Spleen (tissue), 11 donors: ENCODE data around the gene TMEM252. TPM values are rescaled to one million over a fixed set of nuclear protein-coding genes. Genes with fewer than 3 reads are reported as not detected.
A peak's percentile ranks its signal among the peaks of the same experiment; 100 is the strongest.

ENCODE experiments used
- DNase-seq: peaks from one replicate; pipeline ENCODE4 v3.0.0-alpha.2; 2020
- H3K27ac ChIP-seq, 8 donors: fragments of 200-600 bp; sonication (generic) in 7 of 8; 1 replicate in 4 of 8; 2 replicates in 4 of 8; pipeline versions ENCODE4 v1.5.0 to v1.8.0; 2016 to 2021; ENCODE audit warnings: inconsistent platforms in 4 of 8, mild to moderate bottlenecking in 4 of 8, moderate library complexity in 1 of 8
- H3K27me3 ChIP-seq, 7 donors: fragments of 200-600 bp; sonication (generic) in 6 of 7; replicated peaks in 1 of 7; 1 replicate in 4 of 7; 2 replicates in 3 of 7; pipeline versions ENCODE4 v1.5.0 to v1.8.0; 2016 to 2021; ENCODE audit warnings: inconsistent platforms in 3 of 7, mild to moderate bottlenecking in 1 of 7
- H3K36me3 ChIP-seq, 6 donors: fragments of 200-600 bp; sonication (generic) in 5 of 6; 1 replicate in 4 of 6; 2 replicates in 2 of 6; pipeline versions ENCODE4 v1.5.0 to v1.8.0; 2016 to 2021; ENCODE audit warnings: inconsistent platforms in 2 of 6
- H3K4me1 ChIP-seq, 6 donors: fragments of 200-600 bp; sonication (generic) in 5 of 6; 1 replicate in 3 of 6; 2 replicates in 3 of 6; pipeline versions ENCODE4 v1.5.0 to v1.8.0; 2016 to 2021; ENCODE audit warnings: inconsistent platforms in 3 of 6
- H3K4me3 ChIP-seq, 8 donors: fragments of 200-600 bp; sonication (generic) in 7 of 8; 1 replicate in 4 of 8; 2 replicates in 4 of 8; pipeline versions ENCODE4 v1.5.0 to v1.8.0; 2016 to 2021; ENCODE audit warnings: inconsistent platforms in 4 of 8, mild to moderate bottlenecking in 4 of 8, moderate library complexity in 2 of 8
- H3K9me3 ChIP-seq, 8 donors: fragments of 200-600 bp; sonication (generic) in 7 of 8; 1 replicate in 4 of 8; 2 replicates in 4 of 8; pipeline versions ENCODE4 v1.5.0 to v1.8.0; 2016 to 2021; ENCODE audit warnings: inconsistent platforms in 4 of 8
- CTCF ChIP-seq, 11 experiments: fragments of 200-600 bp in 7 of 11; fragments of 450-650 bp in 4 of 11; sonication (generic) in 4 of 11; IDR thresholded peaks in 8 of 11; conservative IDR thresholded peaks in 3 of 11; 1 replicate in 7 of 11; 2 replicates in 4 of 11; pipeline versions ENCODE4 v1.4.0 to v1.8.0; 2016 to 2021; ENCODE audit warnings: antibody characterized with exemption in 11 of 11, inconsistent platforms in 4 of 11, mild to moderate bottlenecking in 1 of 11
- POLR2A ChIP-seq, 3 donors: fragments of 450-650 bp; IDR thresholded peaks; one replicate each; pipeline ENCODE4 v1.5.1; 2017; ENCODE audit warnings: antibody characterized with exemption in 3 of 3, mild to moderate bottlenecking in 1 of 3
- POLR2AphosphoS5 ChIP-seq, 3 donors: sonication (generic); formaldehyde crosslinking; IDR thresholded peaks; one replicate each; pipeline ENCODE4 v1.5.1; 2017; ENCODE audit warnings: antibody characterized with exemption in 3 of 3
- WGBS, 5 donors: extraction: QIAGEN DNeasy Blood & Tissue Kit in 3 of 5; methylation state at CpG; one replicate each; pipeline versions ENCODE4 v1.1.5 to v1.1.7; 2013 to 2018; 5-methylcytosine and 5-hydroxymethylcytosine counted together
- intact Hi-C: fragments of 100-400 bp; cut with DNase I; formaldehyde crosslinking; loops from one replicate; pipeline ENCODE4 v1.15.0; 2023; ENCODE audit warnings: low total_unique reads
- polyA plus RNA-seq, 3 donors: library from polyadenylated mRNA; stranded (reverse); fragments of 200-250 nt; gene quantifications; one replicate each; pipeline ENCODE4 v1.2.1, GENCODE V29; 2013
- total RNA-seq, 7 donors: library from RNA; depleted of rRNA in 3 of 7; stranded (reverse); fragments of >200 nt in 3 of 7; fragmentation: NEBNext Ultra II Directional in 4 of 7; extraction: Animal tissue kit (Norgen Biotek cat#: 25700) in 4 of 7; gene quantifications; one replicate each; pipeline versions ENCODE4 v1.1.0 to v1.2.1, GENCODE V29; 2016 to 2021
- donor health status: healthy with polysubstance abuse.
- donor health status: DM: no; HTN: no; CAD: no; lungs with moderate emphysema.
- donor health status: DM: no; HTN: no; CAD: no.
- donor health status: Bipolar disorder and iron deficiency.
- donor health status: healthy.
- donor health status: DM: no; HTN: no; CAD: no.
- donor health status: DM: yes; HTN: yes; CAD: no.

TMEM252 gene
- total and polyA plus RNA-seq, 10 donors: 0.85 TPM; not detected in 9

DNA sequence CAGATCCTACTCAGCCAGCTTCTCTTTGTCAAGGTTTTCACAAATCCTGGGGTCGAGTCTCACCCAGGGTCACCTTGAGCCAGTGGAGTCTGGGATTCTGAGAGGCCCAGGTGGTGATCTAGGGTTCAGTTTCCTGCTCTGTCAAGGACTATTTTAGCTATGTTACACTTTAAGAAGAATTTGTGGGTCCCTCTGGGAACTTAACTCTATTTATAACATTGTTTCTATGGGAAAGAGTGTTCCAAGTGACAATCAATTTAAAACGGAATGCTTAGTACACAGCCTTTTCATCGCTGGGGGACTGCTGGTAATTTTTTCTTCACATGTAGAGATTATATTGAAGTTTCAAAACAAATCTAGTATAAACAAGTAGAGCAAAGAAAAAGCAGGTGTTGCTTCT lies 26.9 kb upstream of the TMEM252 start:
- intact Hi-C loops: no loop called here
- H3K4me1 ChIP-seq: peaks cover 0 to 36% (median 8%) of the 10 kb centered on the region in 6 donors
- TF ChIP-seq CTCF (IDR thresholded peaks at IDR 0.05 in 8 of 11, conservative IDR thresholded peaks at IDR 0.05 in 3 of 11) (no peak), POLR2A (IDR thresholded peaks at IDR 0.05) (no peak), POLR2AphosphoS5 (IDR thresholded peaks at IDR 0.05) (no peak)
- H3K4me3 ChIP-seq: no peak overlapping the region
- WGBS, 5 donors: 84 to 92% (median 89%) methylated on average over 3 of the region's 3 CpGs
- H3K36me3 ChIP-seq: no peaks in the 10 kb centered on the region
- H3K9me3 ChIP-seq: peaks cover 0 to 11% (median 2%) of the 10 kb centered on the region in 8 donors
- peaks cover 0 to 12% (median 0%) of the 10 kb centered on the region in 7 donors for H3K27me3 ChIP-seq
- DNase-seq: no peak
- H3K27ac ChIP-seq: no peak overlapping the region

DNA sequence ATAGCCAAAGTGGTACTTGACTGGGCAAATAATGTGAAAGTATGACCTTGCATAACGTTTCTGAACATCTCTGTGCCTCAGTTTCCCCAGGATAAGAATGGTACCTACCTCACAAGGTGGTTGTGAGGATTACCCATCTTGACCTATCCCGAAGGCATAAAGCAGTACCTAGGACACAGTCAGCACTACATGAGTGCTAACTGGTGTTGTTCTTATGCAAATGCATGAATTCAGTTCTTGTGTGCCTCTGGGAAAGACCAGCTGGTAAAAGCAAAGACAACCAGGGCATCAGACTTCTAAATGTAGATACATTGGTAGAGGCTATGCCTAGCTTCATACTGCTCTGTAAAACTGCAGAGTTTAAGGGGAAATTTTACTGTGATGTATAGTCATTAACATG lies 21.8 kb upstream of the TMEM252 start:
- 76 to 84% (median 79%) methylated on average over 2 of the region's 2 CpGs for WGBS, 5 donors
- peaks cover 0 to 21% (median 0%) of the 10 kb centered on the region in 7 donors for H3K27me3 ChIP-seq
- no peak for TF ChIP-seq POLR2AphosphoS5 (IDR thresholded peaks at IDR 0.05)
- TF ChIP-seq CTCF (IDR thresholded peaks at IDR 0.05 in 8 of 11, conservative IDR thresholded peaks at IDR 0.05 in 3 of 11): no peak
- TF ChIP-seq POLR2A (IDR thresholded peaks at IDR 0.05): no peak
- no peak overlapping the region for H3K4me3 ChIP-seq
- no peak overlapping the region for H3K27ac ChIP-seq
- H3K4me1 ChIP-seq: peaks cover 0 to 60% (median 26%) of the 10 kb centered on the region in 6 donors
- no peaks in the 10 kb centered on the region for H3K36me3 ChIP-seq
- no peak for DNase-seq
- intact Hi-C loops: no loop called here
- no peaks in the 10 kb centered on the region for H3K9me3 ChIP-seq

GRCh38 chr9:68560071-68560844 lies 19.6 kb upstream of the TMEM252 start:
- Histone ChIP-seq H3K4me3 (peak overlapping the region in 1 of 8 donors; percentile 44), H3K4me1 (peaks cover 0 to 61% (median 24%) of the 10 kb centered on the region in 6 donors), H3K27me3 (peaks cover 0 to 21% (median 0%) of the 10 kb centered on the region in 7 donors), H3K9me3 (no peaks in the 10 kb centered on the region), H3K27ac (peak overlapping the region in 6 of 8 donors; percentile 46 to 85 (median 75)), H3K36me3 (no peaks in the 10 kb centered on the region)
- peak; percentile 87 for DNase-seq
- WGBS, 5 donors: 12 to 20% (median 17%) methylated on average over 14 of the region's 14 CpGs
- TF ChIP-seq POLR2A (IDR thresholded peaks at IDR 0.05): peak in 1 of 3 donors; percentile 14
- TF ChIP-seq CTCF (IDR thresholded peaks at IDR 0.05 in 8 of 11, conservative IDR thresholded peaks at IDR 0.05 in 3 of 11): peak; percentile 5 to 73 (median 53)
- peak in 1 of 3 donors; percentile 37 for TF ChIP-seq POLR2AphosphoS5 (IDR thresholded peaks at IDR 0.05)
- intact Hi-C loops: no loop called here

DNA sequence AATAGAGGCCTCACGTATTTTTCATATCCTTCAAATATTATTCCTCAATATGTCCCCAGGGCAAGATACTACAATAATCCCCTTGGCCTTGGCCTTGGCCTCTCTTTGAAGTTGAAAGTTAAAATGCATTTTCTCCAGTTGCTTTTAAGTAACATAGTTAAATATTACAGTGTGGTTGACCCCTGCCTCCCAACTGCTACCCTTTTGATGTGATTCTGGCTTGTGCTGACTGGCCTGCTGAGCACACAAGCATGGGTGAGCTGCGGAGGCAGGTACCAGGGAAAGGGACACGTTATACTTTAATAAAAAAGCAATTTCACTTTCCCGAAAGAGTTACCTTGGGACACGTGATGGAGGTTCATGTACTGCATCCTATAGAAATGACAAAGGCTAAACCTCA lies 17.9 kb upstream of the TMEM252 start:
- TF ChIP-seq POLR2A (IDR thresholded peaks at IDR 0.05) (no peak), POLR2AphosphoS5 (IDR thresholded peaks at IDR 0.05) (no peak), CTCF (IDR thresholded peaks at IDR 0.05 in 8 of 11, conservative IDR thresholded peaks at IDR 0.05 in 3 of 11) (no peak)
- no peaks in the 10 kb centered on the region for H3K9me3 ChIP-seq
- peak overlapping the region in 1 of 8 donors; percentile 85 for H3K27ac ChIP-seq
- DNase-seq: no peak
- H3K36me3 ChIP-seq: no peaks in the 10 kb centered on the region
- intact Hi-C loops: no loop called here
- H3K27me3 ChIP-seq: peaks cover 0 to 19% (median 0%) of the 10 kb centered on the region in 7 donors
- no peak overlapping the region for H3K4me3 ChIP-seq
- H3K4me1 ChIP-seq: peaks cover 0 to 44% (median 18%) of the 10 kb centered on the region in 6 donors
- WGBS, 5 donors: 89 to 95% (median 93%) methylated on average over 5 of the region's 5 CpGs
